Natural killer cell (primary cell): ENCODE data around the gene SMAD2. TPM values are rescaled to one million over a fixed set of nuclear protein-coding genes. Genes with fewer than 3 reads are reported as not detected.

Experiments
- ATAC-seq, 3 donors: fragments of 150-1000 bp in 2 of 3; fragments of 200-7000 bp in 1 of 3; cut with Tn5 transposase; 1 replicate in 1 of 3; 2 replicates in 2 of 3; pipeline ENCODE4 v1.10.0; 2021; ENCODE audit warnings: mild to moderate bottlenecking in 2 of 3, moderate library complexity in 2 of 3
- DNase-seq, 2 donors: peaks; one replicate each; pipeline versions ENCODE4 v3.0.0 to v3.0.0-alpha.2; 2013 to 2021; ENCODE audit warnings: mixed read lengths in 1 of 2
- H3K27ac ChIP-seq: one replicate; pipeline ENCODE4 v1.5.1; 2013; ENCODE audit warnings: mild to moderate bottlenecking, low read length
- H3K27me3 ChIP-seq: one replicate; pipeline ENCODE4 v1.6.1; 2013; ENCODE audit warnings: low read length; ENCODE audit not compliant: control insufficient read depth, insufficient read depth
- H3K36me3 ChIP-seq: one replicate; pipeline ENCODE4 v1.6.1; 2013; ENCODE audit warnings: low read length; ENCODE audit not compliant: control insufficient read depth, insufficient read depth
- H3K4me1 ChIP-seq: one replicate; pipeline ENCODE4 v1.6.1; 2013; ENCODE audit warnings: low read length; ENCODE audit not compliant: control insufficient read depth, insufficient read depth
- H3K4me3 ChIP-seq: one replicate; pipeline ENCODE4 v1.5.1; 2013; ENCODE audit warnings: low read length
- H3K9me3 ChIP-seq: one replicate; pipeline ENCODE4 v1.6.1; 2013; ENCODE audit warnings: low read length; ENCODE audit not compliant: control insufficient read depth, insufficient read depth
- H3K27ac Mint-ChIP-seq, 2 donors: one replicate each; pipeline ENCODE4 v1.8.0; 2022; ENCODE audit warnings: mild to moderate bottlenecking in 2 of 2, mixed read lengths in 2 of 2, moderate library complexity in 1 of 2
- H3K27me3 Mint-ChIP-seq, 2 donors: one replicate each; pipeline ENCODE4 v1.8.0; 2022; ENCODE audit warnings: low read depth in 2 of 2, mixed read lengths in 2 of 2
- H3K36me3 Mint-ChIP-seq: one replicate; pipeline ENCODE4 v1.8.0; 2022; ENCODE audit warnings: mixed read lengths
- H3K4me1 Mint-ChIP-seq, 2 donors: one replicate each; pipeline ENCODE4 v1.8.0; 2022; ENCODE audit warnings: mixed read lengths in 2 of 2
- H3K4me3 Mint-ChIP-seq: one replicate; pipeline ENCODE4 v1.8.0; 2022; ENCODE audit warnings: mild to moderate bottlenecking, moderate library complexity, mixed read lengths
- H3K9me3 Mint-ChIP-seq, 2 donors: one replicate each; pipeline ENCODE4 v1.8.0; 2022; ENCODE audit warnings: mixed read lengths in 2 of 2
- WGBS: methylation state at CpG from one replicate; pipeline ENCODE4 v1.1.7; 2013; ENCODE audit warnings: missing lambda C conversion rate; ENCODE audit not compliant: insufficient coverage; 5-methylcytosine and 5-hydroxymethylcytosine counted together
- intact Hi-C: fragments of 100-400 bp; cut with micrococcal nuclease; formaldehyde crosslinking; loops from one replicate; pipeline ENCODE4 v1.14.2; 2022
- total RNA-seq, 4 donors: library from RNA; stranded (reverse); fragments of 120-200 nt in 1 of 4; gene quantifications; one replicate each; pipeline versions ENCODE4 v1.2.3 to v1.2.4, GENCODE V29; 2013 to 2022
- TF ChIP-seq, protein P1 (sequence below): fragments of 200-600 bp; IDR thresholded peaks from one replicate; pipeline ENCODE4 v1.8.0; 2022; ENCODE audit warnings: antibody characterized with exemption

SMAD2 gene
- total RNA-seq, 3 donors from 2014 or later (not counting 1 experiment from before 2014, with no cell fraction given), result 138 to 160 (median 148) TPM

GRCh38 chr18:47797126-47797525 lies 133.3 kb downstream of the SMAD2 start:
- no peaks in the 10 kb centered on the region for H3K9me3 Mint-ChIP-seq
- Histone ChIP-seq H3K27ac (no peak overlapping the region), H3K36me3 (no peaks in the 10 kb centered on the region), H3K4me1 (no peaks in the 10 kb centered on the region), H3K27me3 (no peaks in the 10 kb centered on the region), H3K4me3 (no peak overlapping the region), H3K9me3 (no peaks in the 10 kb centered on the region)
- intact Hi-C loops, result no loop called here
- ATAC-seq, result no peak
- peaks cover 0 to 10% of the 10 kb centered on the region in 2 donors for H3K27me3 Mint-ChIP-seq
- peaks cover 0 to 5% of the 10 kb centered on the region in 2 donors for H3K4me1 Mint-ChIP-seq
- no peaks in the 10 kb centered on the region for H3K36me3 Mint-ChIP-seq
- H3K4me3 Mint-ChIP-seq, result no peak overlapping the region
- 90% methylated on average over 5 of the region's 5 CpGs for WGBS
- DNase-seq, result no peak
- TF ChIP-seq, protein P1, sequence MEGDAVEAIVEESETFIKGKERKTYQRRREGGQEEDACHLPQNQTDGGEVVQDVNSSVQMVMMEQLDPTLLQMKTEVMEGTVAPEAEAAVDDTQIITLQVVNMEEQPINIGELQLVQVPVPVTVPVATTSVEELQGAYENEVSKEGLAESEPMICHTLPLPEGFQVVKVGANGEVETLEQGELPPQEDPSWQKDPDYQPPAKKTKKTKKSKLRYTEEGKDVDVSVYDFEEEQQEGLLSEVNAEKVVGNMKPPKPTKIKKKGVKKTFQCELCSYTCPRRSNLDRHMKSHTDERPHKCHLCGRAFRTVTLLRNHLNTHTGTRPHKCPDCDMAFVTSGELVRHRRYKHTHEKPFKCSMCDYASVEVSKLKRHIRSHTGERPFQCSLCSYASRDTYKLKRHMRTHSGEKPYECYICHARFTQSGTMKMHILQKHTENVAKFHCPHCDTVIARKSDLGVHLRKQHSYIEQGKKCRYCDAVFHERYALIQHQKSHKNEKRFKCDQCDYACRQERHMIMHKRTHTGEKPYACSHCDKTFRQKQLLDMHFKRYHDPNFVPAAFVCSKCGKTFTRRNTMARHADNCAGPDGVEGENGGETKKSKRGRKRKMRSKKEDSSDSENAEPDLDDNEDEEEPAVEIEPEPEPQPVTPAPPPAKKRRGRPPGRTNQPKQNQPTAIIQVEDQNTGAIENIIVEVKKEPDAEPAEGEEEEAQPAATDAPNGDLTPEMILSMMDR, result no peak
- H3K27ac Mint-ChIP-seq, result no peak overlapping the region

DNA sequence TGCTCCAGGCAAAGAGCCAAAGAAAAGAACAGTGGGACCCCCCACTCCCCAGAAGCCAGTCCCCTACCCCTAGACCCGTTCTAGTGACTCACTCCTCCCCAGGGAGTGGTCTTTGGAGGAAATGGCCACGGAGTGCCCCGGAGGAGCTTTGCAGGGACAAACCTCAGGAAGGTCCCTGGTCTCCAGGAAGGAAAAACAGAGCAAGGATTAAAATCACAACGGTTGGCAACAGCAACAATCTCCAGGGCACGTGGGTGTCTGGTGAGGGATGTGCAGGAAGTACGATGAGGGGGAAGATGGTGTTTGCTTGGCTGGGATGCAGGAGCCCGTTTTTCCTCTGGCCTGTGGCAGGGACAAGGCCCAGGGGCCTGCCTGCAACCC lies 135.0 kb downstream of the SMAD2 start:
- H3K4me3 ChIP-seq, result no peak overlapping the region
- TF ChIP-seq, protein P1, result no peak
- H3K27me3 ChIP-seq, result no peaks in the 10 kb centered on the region
- no peak overlapping the region for H3K27ac ChIP-seq
- no peaks in the 10 kb centered on the region for H3K36me3 ChIP-seq
- no peak overlapping the region for H3K27ac Mint-ChIP-seq
- H3K9me3 Mint-ChIP-seq, result no peaks in the 10 kb centered on the region
- no peak overlapping the region for H3K4me3 Mint-ChIP-seq
- ATAC-seq (no peak), DNase-seq (no peak)
- WGBS, result 45% methylated on average over 7 of the region's 7 CpGs
- intact Hi-C loops, result no loop called here
- peaks cover under 1 to 10% of the 10 kb centered on the region in 2 donors for H3K27me3 Mint-ChIP-seq
- no peaks in the 10 kb centered on the region for H3K36me3 Mint-ChIP-seq
- no peaks in the 10 kb centered on the region for H3K9me3 ChIP-seq
- H3K4me1 Mint-ChIP-seq, result peaks cover 0 to 5% of the 10 kb centered on the region in 2 donors
- no peaks in the 10 kb centered on the region for H3K4me1 ChIP-seq

- no peaks in the 10 kb centered on the region for H3K36me3 ChIP-seq
- Mint-ChIP-seq H3K9me3 (no peaks in the 10 kb centered on the region), H3K4me1 (peaks cover 0 to 5% of the 10 kb centered on the region in 2 donors), H3K27me3 (peaks cover 6 to 10% of the 10 kb centered on the region in 2 donors), H3K27ac (no peak overlapping the region), H3K36me3 (no peaks in the 10 kb centered on the region), H3K4me3 (no peak overlapping the region)
- 82% methylated on average over 14 of the region's 14 CpGs for WGBS
- H3K27ac ChIP-seq, result no peak overlapping the region
- H3K27me3 ChIP-seq, result no peaks in the 10 kb centered on the region
- TF ChIP-seq, protein P1, result no peak
- H3K4me3 ChIP-seq, result no peak overlapping the region
- no peaks in the 10 kb centered on the region for H3K9me3 ChIP-seq
- H3K4me1 ChIP-seq, result no peaks in the 10 kb centered on the region
- DNase-seq (no peak), ATAC-seq (no peak)
- intact Hi-C loops, result no loop called here
Observed at GRCh38 chr18:47794725-47795433, 135.6 kb downstream of the SMAD2 start.

- Mint-ChIP-seq H3K36me3 (no peaks in the 10 kb centered on the region), H3K4me3 (no peak overlapping the region), H3K27me3 (peaks cover 6 to 10% of the 10 kb centered on the region in 2 donors), H3K9me3 (no peaks in the 10 kb centered on the region), H3K27ac (no peak overlapping the region), H3K4me1 (peaks cover 0 to 5% of the 10 kb centered on the region in 2 donors)
- TF ChIP-seq, protein P1, result no peak
- Histone ChIP-seq H3K4me3 (no peak overlapping the region), H3K4me1 (no peaks in the 10 kb centered on the region), H3K36me3 (no peaks in the 10 kb centered on the region), H3K27ac (no peak overlapping the region), H3K9me3 (no peaks in the 10 kb centered on the region), H3K27me3 (no peaks in the 10 kb centered on the region)
- intact Hi-C loops, result no loop called here
- 86% methylated on average over 5 of the region's 7 CpGs for WGBS
- DNase-seq (no peak), ATAC-seq (no peak)
Observed at GRCh38 chr18:47793609-47794008, 136.8 kb downstream of the SMAD2 start.
